ENCODE results near the gene PCDHGA6. TPM values are rescaled to one million over a fixed set of nuclear protein-coding genes. Genes with fewer than 3 reads are reported as not detected.

PCDHGA6 gene
- total and polyA plus RNA-seq, 2 of the 8 experiments (the other 6 are each of a cell fraction or from before 2014, with no cell fraction given) = 1.4 to 2.0 TPM

DNA sequence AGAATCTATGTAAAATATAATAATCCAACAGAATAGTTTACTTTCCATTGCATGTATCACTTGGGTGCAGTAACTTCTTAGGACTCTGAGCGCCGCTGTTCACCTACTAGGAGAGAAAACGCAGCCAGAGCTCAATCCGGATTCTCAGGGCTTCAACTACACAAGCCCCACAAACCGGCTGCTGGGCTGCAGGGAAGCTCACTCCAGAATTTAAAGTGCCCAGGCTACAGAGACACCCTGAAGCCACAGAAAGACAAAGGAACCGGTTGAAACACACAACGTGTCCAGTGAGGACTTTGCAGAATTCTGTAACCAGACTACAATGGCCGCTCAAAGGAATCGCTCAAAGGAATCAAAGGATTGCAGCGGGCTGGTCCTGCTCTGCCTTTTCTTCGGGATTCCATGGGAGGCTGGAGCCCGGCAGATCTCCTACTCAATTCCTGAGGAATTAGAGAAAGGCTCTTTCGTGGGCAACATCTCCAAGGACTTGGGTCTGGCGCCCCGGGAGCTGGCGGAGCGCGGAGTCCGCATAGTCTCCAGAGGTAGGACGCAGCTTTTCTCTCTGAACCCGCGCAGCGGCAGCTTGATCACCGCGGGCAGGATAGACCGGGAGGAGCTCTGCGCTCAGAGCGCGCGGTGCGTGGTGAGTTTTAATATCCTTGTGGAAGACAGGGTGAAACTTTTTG, 39.3 kb downstream of the PCDHGA6 start, which contains the start of gene PCDHGA10 (continued):
- no peak for TF ChIP-seq ZNF274 (IDR thresholded peaks at IDR 0.05; ENCODE audit: borderline replicate concordance, extremely low read depth, low read length)
- peak; percentile 44 for TF ChIP-seq ASH2L (IDR thresholded peaks at IDR 0.05; ENCODE audit: low read length)
- TF ChIP-seq SIN3A (conservative IDR thresholded peaks at IDR 0.05 in 1 of 2, IDR thresholded peaks at IDR 0.05 in 1 of 2; ENCODE audit: low read depth in 1 of 2, low read length in 2 of 2) = peak in 1 of 2 experiments; percentile 36; a peak in 2 of 4 replicates
- TF ChIP-seq TAF7 (optimal IDR thresholded peaks at IDR 0.05; ENCODE audit: borderline replicate concordance, low read depth, low read length) = no peak
- TF ChIP-seq TAF1 (IDR thresholded peaks at IDR 0.05; ENCODE audit: low read depth, low read length) = 0 out of 2 replicates have a peak, but pooled peaks have one; percentile 24
- TF ChIP-seq EP300 (IDR thresholded peaks at IDR 0.05; ENCODE audit: borderline replicate concordance in 1 of 2, low read depth in 2 of 2, low read length in 2 of 2) = no peak
- TF ChIP-seq RXRA (IDR thresholded peaks at IDR 0.05; ENCODE audit: insufficient read depth, low read depth, low read length) = no peak
- TF ChIP-seq KDM4A (IDR thresholded peaks at IDR 0.05; ENCODE audit: low read depth, low read length, severe bottlenecking) = peak; percentile 93
- TF ChIP-seq GABPA (IDR thresholded peaks at IDR 0.05; ENCODE audit: borderline replicate concordance, insufficient read depth, low read length) = no peak
- TF ChIP-seq RAD21 (IDR thresholded peaks at IDR 0.05 in 1 of 2, conservative IDR thresholded peaks at IDR 0.05 in 1 of 2; ENCODE audit: low read depth in 2 of 2, low read length in 2 of 2) = peak; percentile 84
- TF ChIP-seq, protein P1, sequence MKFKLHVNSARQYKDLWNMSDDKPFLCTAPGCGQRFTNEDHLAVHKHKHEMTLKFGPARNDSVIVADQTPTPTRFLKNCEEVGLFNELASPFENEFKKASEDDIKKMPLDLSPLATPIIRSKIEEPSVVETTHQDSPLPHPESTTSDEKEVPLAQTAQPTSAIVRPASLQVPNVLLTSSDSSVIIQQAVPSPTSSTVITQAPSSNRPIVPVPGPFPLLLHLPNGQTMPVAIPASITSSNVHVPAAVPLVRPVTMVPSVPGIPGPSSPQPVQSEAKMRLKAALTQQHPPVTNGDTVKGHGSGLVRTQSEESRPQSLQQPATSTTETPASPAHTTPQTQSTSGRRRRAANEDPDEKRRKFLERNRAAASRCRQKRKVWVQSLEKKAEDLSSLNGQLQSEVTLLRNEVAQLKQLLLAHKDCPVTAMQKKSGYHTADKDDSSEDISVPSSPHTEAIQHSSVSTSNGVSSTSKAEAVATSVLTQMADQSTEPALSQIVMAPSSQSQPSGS (IDR thresholded peaks at IDR 0.05; ENCODE audit: low read length) = no peak
- no peak for TF ChIP-seq POLR2AphosphoS5 (IDR thresholded peaks at IDR 0.05; ENCODE audit: low read depth, low read length)
- no peak for TF ChIP-seq CTBP2 (IDR thresholded peaks at IDR 0.05; ENCODE audit: borderline replicate concordance, insufficient read depth, insufficient read length, low read length)
- TF ChIP-seq BCL11A (IDR thresholded peaks at IDR 0.05; ENCODE audit: low read depth in 2 of 2, low read length in 2 of 2) = no peak
- no peak for TF ChIP-seq SP1 (IDR thresholded peaks at IDR 0.05; ENCODE audit: low read depth, low read length)
- TF ChIP-seq RFX5 (IDR thresholded peaks at IDR 0.05; ENCODE audit: borderline replicate concordance, low read depth, low read length) = no peak

Measured in H1 (cell line).